B cell (primary cell): ENCODE data around the gene AAR2. TPM values are rescaled to one million over a fixed set of nuclear protein-coding genes. Genes with fewer than 3 reads are reported as not detected.

Experiments used
- ATAC-seq: fragments of 200-7000 bp; cut with Tn5 transposase; one replicate; pipeline ENCODE4 v1.10.0; 2021; ENCODE audit warnings: low read depth, mild to moderate bottlenecking, moderate number of reproducible peaks, moderate library complexity
- CTCF ChIA-PET: fragments of 350-600 bp; sonication (Branson Sonifier 250); formaldehyde crosslinking; loops from one replicate; lab custom pipeline; 2021; ENCODE audit warnings: antibody characterized with exemption, inconsistent platforms; lab: Charles Lee
- POLR2A ChIA-PET: fragments of 350-600 bp; sonication (Branson Sonifier 250); formaldehyde crosslinking; loops from one replicate; lab custom pipeline; 2021; ENCODE audit warnings: antibody characterized with exemption; lab: Charles Lee
- DNase-seq: peaks from one replicate; pipeline ENCODE4 v3.0.0; 2013
- H2AFZ ChIP-seq: 2 replicates; pipeline ENCODE4 v1.6.1; 2012; ENCODE audit warnings: mild to moderate bottlenecking, low read depth, low read length; ENCODE audit not compliant: insufficient read depth, poor library complexity, severe bottlenecking
- H3K27ac ChIP-seq, 2 donors: 1 replicate in 1 of 2; 2 replicates in 1 of 2; pipeline ENCODE4 v1.5.1; 2012 to 2013; ENCODE audit warnings: low read length in 2 of 2, mild to moderate bottlenecking in 2 of 2, moderate library complexity in 1 of 2
- H3K27me3 ChIP-seq, 4 experiments: fragments of 200-600 bp in 1 of 4; sonication (generic) in 1 of 4; replicated peaks in 1 of 4; 1 replicate in 2 of 4; 2 replicates in 2 of 4; pipeline versions ENCODE4 v1.6.1 to v1.7.0; 2013 to 2016; ENCODE audit warnings: low read length in 3 of 4, mild to moderate bottlenecking in 2 of 4, mixed read lengths in 1 of 4, moderate library complexity in 1 of 4; ENCODE audit not compliant: insufficient read depth in 4 of 4, control insufficient read depth in 3 of 4; ENCODE audit errors: control extremely low read depth in 1 of 4
- H3K36me3 ChIP-seq, 2 experiments: replicated peaks in 1 of 2; 1 replicate in 1 of 2; 2 replicates in 1 of 2; pipeline versions ENCODE4 v1.6.1 to v1.7.1; 2013; ENCODE audit warnings: low read length in 1 of 2; ENCODE audit not compliant: insufficient read depth in 2 of 2, control insufficient read depth in 1 of 2; ENCODE audit errors: control extremely low read depth in 1 of 2, extremely low read depth in 1 of 2
- H3K4me1 ChIP-seq, 2 donors: fragments of 200-600 bp in 1 of 2; sonication (generic) in 1 of 2; 1 replicate in 1 of 2; 2 replicates in 1 of 2; pipeline versions ENCODE4 v1.5.1 to v1.6.1; 2013 to 2017; ENCODE audit warnings: low read length in 2 of 2; ENCODE audit not compliant: control insufficient read depth in 2 of 2, insufficient read depth in 2 of 2
- H3K4me2 ChIP-seq: replicated peaks from 2 replicates; pipeline ENCODE3; 2012; ENCODE audit warnings: mild to moderate bottlenecking, low read depth, low read length; ENCODE audit not compliant: poor library complexity, severe bottlenecking
- H3K4me3 ChIP-seq, 5 experiments: fragments of 200-600 bp in 1 of 5; sonication (generic) in 1 of 5; 1 replicate in 3 of 5; 2 replicates in 2 of 5; pipeline versions ENCODE4 v1.5.1 to v1.7.0; 2011 to 2016; ENCODE audit warnings: low read length in 4 of 5, mild to moderate bottlenecking in 4 of 5, low read depth in 2 of 5, control low read depth in 1 of 5, moderate library complexity in 1 of 5; ENCODE audit not compliant: insufficient read depth in 1 of 5; ENCODE audit errors: control extremely low read depth in 1 of 5, extremely low read depth in 1 of 5
- H3K79me2 ChIP-seq: fragments of 200-600 bp; sonication (generic); one replicate; pipeline ENCODE4 v1.6.0; 2016; ENCODE audit warnings: low read length; ENCODE audit not compliant: control insufficient read depth, insufficient read depth
- H3K9ac ChIP-seq: fragments of 200-600 bp; sonication (generic); 2 replicates; pipeline ENCODE4 v1.6.1; 2017; ENCODE audit warnings: mild to moderate bottlenecking, low read length, moderate library complexity
- H3K9me3 ChIP-seq, 3 donors: one replicate each; pipeline versions ENCODE4 v1.6.1 to v1.7.1; 2013; ENCODE audit warnings: low read length in 2 of 3; ENCODE audit not compliant: control insufficient read depth in 2 of 3, insufficient read depth in 1 of 3; ENCODE audit errors: control extremely low read depth in 1 of 3
- H4K20me1 ChIP-seq: 2 replicates; pipeline ENCODE4 v1.6.0; 2012; ENCODE audit warnings: mild to moderate bottlenecking, low read length; ENCODE audit not compliant: insufficient read depth, control insufficient read depth, poor library complexity, severe bottlenecking
- H3K27ac Mint-ChIP-seq: one replicate; pipeline ENCODE4 v1.8.0; 2021; ENCODE audit warnings: mixed read lengths
- H3K27me3 Mint-ChIP-seq: one replicate; pipeline ENCODE4 v1.8.0; 2021; ENCODE audit warnings: mixed read lengths
- H3K4me1 Mint-ChIP-seq: one replicate; pipeline ENCODE4 v1.8.0; 2021; ENCODE audit warnings: mixed read lengths
- H3K4me3 Mint-ChIP-seq: one replicate; pipeline ENCODE4 v1.8.0; 2021; ENCODE audit warnings: mixed read lengths
- H3K9me3 Mint-ChIP-seq: one replicate; pipeline ENCODE4 v1.8.0; 2022; ENCODE audit warnings: mixed read lengths; ENCODE audit not compliant: insufficient read depth
- CTCF ChIP-seq: fragments of 200-600 bp; IDR thresholded peaks from one replicate; pipeline ENCODE4 v1.8.0; 2022; ENCODE audit warnings: antibody characterized with exemption, mild to moderate bottlenecking
- EZH2 ChIP-seq: IDR thresholded peaks from 2 replicates; pipeline ENCODE4 v1.6.1; 2012; ENCODE audit warnings: borderline replicate concordance, low read depth, mild to moderate bottlenecking, moderate library complexity, low read length; ENCODE audit not compliant: insufficient read depth, poor library complexity, severe bottlenecking
- WGBS: methylation state at CpG from one replicate; pipeline ENCODE4 v1.1.5; 2013; ENCODE audit warnings: missing lambda C conversion rate; ENCODE audit not compliant: insufficient coverage; 5-methylcytosine and 5-hydroxymethylcytosine counted together
- intact Hi-C: fragments of 100-400 bp; cut with micrococcal nuclease; formaldehyde crosslinking; loops from one replicate; pipeline ENCODE4 v1.10.0; 2022
- polyA plus RNA-seq: library from polyadenylated mRNA; depleted of rRNA; stranded (reverse); fragments of >200 nt; gene quantifications from 2 replicates; pipeline ENCODE4 v1.2.3, GENCODE V29; 2012
- total RNA-seq, 2 donors: library from RNA; stranded (reverse); fragments of 120-200 nt in 1 of 2; gene quantifications; 1 replicate in 1 of 2; 2 replicates in 1 of 2; pipeline versions ENCODE4 v1.2.3 to v1.2.4, GENCODE V29; 2013 to 2022

AAR2 gene
- total and polyA plus RNA-seq, 2 donors (not counting 1 experiment from before 2014, with no cell fraction given): 10.3 to 21.3 TPM

- no peaks in the 10 kb centered on the region for H3K9me3 Mint-ChIP-seq
- H4K20me1 ChIP-seq: peaks cover 37% of the 10 kb centered on the region
- ATAC-seq (no peak), DNase-seq (no peak)
- ChIA-PET POLR2A (no interaction called here), CTCF (no interaction called here)
- no peak overlapping the region for H2AFZ ChIP-seq
- H3K27ac ChIP-seq: no peak overlapping the region
- no peak overlapping the region for H3K4me2 ChIP-seq
- no peak for TF ChIP-seq CTCF
- no peaks in the 10 kb centered on the region for H3K9me3 ChIP-seq
- no peak overlapping the region for H3K27ac Mint-ChIP-seq
- H3K27me3 Mint-ChIP-seq: no peaks in the 10 kb centered on the region
- no peak overlapping the region for H3K9ac ChIP-seq
- H3K4me1 ChIP-seq: no peaks in the 10 kb centered on the region
- H3K36me3 ChIP-seq: peaks cover 2 to 77% of the 10 kb centered on the region in 2 experiments
- no peak overlapping the region for H3K4me3 ChIP-seq
- no peak overlapping the region for H3K4me3 Mint-ChIP-seq
- H3K79me2 ChIP-seq: peaks cover 38% of the 10 kb centered on the region
- WGBS: no CpG with 5 or more reads among the region's 3 CpGs
- H3K27me3 ChIP-seq: no peaks in the 10 kb centered on the region
- intact Hi-C loops: no loop called here
- peaks cover 5% of the 10 kb centered on the region for H3K4me1 Mint-ChIP-seq
These were observed 13.2 kb downstream of the AAR2 start for GRCh38 chr20:36249450-36249849.

GRCh38 chr20:36251426-36251825 is 15.1 kb downstream of the AAR2 start:
- Mint-ChIP-seq H3K4me1 (peaks cover 5% of the 10 kb centered on the region), H3K4me3 (no peak overlapping the region), H3K27me3 (no peaks in the 10 kb centered on the region), H3K27ac (no peak overlapping the region), H3K9me3 (no peaks in the 10 kb centered on the region)
- H4K20me1 ChIP-seq: peaks cover 35% of the 10 kb centered on the region
- H3K4me2 ChIP-seq: no peak overlapping the region
- WGBS: 94% methylated on average over 5 of the region's 5 CpGs
- no peaks in the 10 kb centered on the region for H3K9me3 ChIP-seq
- DNase-seq (no peak), ATAC-seq (no peak)
- H2AFZ ChIP-seq: no peak overlapping the region
- TF ChIP-seq CTCF: no peak
- no peak for TF ChIP-seq EZH2
- no peak overlapping the region for H3K4me3 ChIP-seq
- no peaks in the 10 kb centered on the region for H3K27me3 ChIP-seq
- CTCF ChIA-PET: interaction anchor here (0.8 kb wide), 1 partner anchor 12 kb away, joined by 3 read pairs; no protein-coding TSS in a partner anchor
- H3K9ac ChIP-seq: no peak overlapping the region
- H3K36me3 ChIP-seq: peaks cover 2 to 74% of the 10 kb centered on the region in 2 experiments
- peaks cover 19% of the 10 kb centered on the region for H3K79me2 ChIP-seq
- POLR2A ChIA-PET: no interaction called here
- no peaks in the 10 kb centered on the region for H3K4me1 ChIP-seq
- intact Hi-C loops: no loop called here
- no peak overlapping the region for H3K27ac ChIP-seq
